Measurements from ENCODE around the gene SORCS1. TPM values are rescaled to one million over a fixed set of nuclear protein-coding genes. Genes with fewer than 3 reads are reported as not detected.

Gene SORCS1
- total RNA-seq, 4 donors from 2014 or later = 0.40 to 5.1 (median 2.5) TPM

- no peak for DNase-seq
- Histone ChIP-seq H3K36me3 (no peaks in the 10 kb centered on the region), H3K27me3 (no peaks in the 10 kb centered on the region), H3K4me3 (no peak overlapping the region), H3K9me3 (no peaks in the 10 kb centered on the region), H3K4me1 (no peaks in the 10 kb centered on the region), H3K27ac (no peak overlapping the region)
- in situ Hi-C loops (cut with MboI; ENCODE audit: low pct_ligation_motif_present in 1 of 4, low pct_unique_long_range_greater_than_20kb in 1 of 4, low sequenced_read_pairs in 3 of 4) = no loop called here
- intact Hi-C loops (cut with DNase I; ENCODE audit: low total_unique reads) = no loop called here
- 83% methylated on average over 1 of the region's 1 CpG; no CpG with 5 or more reads in 1 of the 2 donors for WGBS, 2 donors (ENCODE audit: low coverage in 1 of 2)
- no peak for TF ChIP-seq POLR2A (IDR thresholded peaks at IDR 0.05)
- TF ChIP-seq POLR2AphosphoS5 (IDR thresholded peaks at IDR 0.05) = no peak
- TF ChIP-seq CTCF (IDR thresholded peaks at IDR 0.05) = no peak
- no peak for TF ChIP-seq EP300 (IDR thresholded peaks at IDR 0.05; ENCODE audit: low read depth)
Observed at GRCh38 chr10:106952033-106952432, 212.5 kb downstream of the SORCS1 start.

DNA sequence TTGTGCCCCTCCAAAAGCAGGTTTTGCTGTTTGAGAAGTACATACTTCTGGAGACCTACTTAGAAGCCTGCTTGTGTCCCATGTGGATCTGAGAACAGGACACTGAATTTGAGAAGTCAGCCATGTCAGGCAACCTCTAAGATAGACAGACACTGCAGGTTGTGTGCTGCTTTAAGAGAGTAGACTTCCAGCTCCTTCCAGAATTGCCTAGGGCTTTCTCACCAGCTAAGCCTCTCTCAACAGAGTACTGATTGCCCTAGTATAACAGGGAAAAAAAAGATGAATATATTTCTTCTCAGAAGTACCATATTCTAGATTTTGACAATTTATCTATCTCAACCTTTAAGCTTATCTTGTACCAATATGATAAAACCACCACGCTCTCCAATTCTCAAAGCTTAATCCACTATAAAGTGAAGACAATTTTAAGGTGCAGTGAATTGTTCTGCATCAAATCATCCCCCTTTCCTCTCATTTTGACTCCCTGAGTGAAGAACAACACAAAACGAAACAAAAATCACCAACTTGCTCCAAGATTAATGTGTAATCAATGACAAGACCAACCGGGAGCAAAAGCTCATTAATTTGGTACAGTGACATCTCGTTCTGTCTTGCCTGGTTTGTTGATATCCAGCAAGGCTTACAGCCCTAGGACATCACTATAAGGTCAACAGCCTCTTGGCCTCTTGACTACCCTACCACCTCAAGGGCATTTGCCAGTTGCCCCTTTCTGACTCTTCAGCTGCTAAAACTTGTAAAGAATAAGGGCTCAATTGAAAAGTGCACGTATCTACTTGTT lies 214.6 kb downstream of the SORCS1 start:
- H3K4me1 ChIP-seq = no peaks in the 10 kb centered on the region
- intact Hi-C loops (cut with DNase I; ENCODE audit: low total_unique reads) (no loop called here), in situ Hi-C loops (cut with MboI; ENCODE audit: low pct_ligation_motif_present in 1 of 4, low pct_unique_long_range_greater_than_20kb in 1 of 4, low sequenced_read_pairs in 3 of 4) (no loop called here)
- no peak overlapping the region for H3K27ac ChIP-seq
- TF ChIP-seq CTCF (IDR thresholded peaks at IDR 0.05) = no peak
- TF ChIP-seq EP300 (IDR thresholded peaks at IDR 0.05; ENCODE audit: low read depth) = no peak
- TF ChIP-seq POLR2A (IDR thresholded peaks at IDR 0.05) = no peak
- no peak for TF ChIP-seq POLR2AphosphoS5 (IDR thresholded peaks at IDR 0.05)
- no peaks in the 10 kb centered on the region for H3K27me3 ChIP-seq
- no peak for DNase-seq
- WGBS, 2 donors (ENCODE audit: low coverage in 1 of 2) = 78 to 80% methylated on average over 5 of the region's 5 CpGs
- no peaks in the 10 kb centered on the region for H3K9me3 ChIP-seq
- no peaks in the 10 kb centered on the region for H3K36me3 ChIP-seq
- no peak overlapping the region for H3K4me3 ChIP-seq

GRCh38 chr10:106947643-106948042 lies 216.9 kb downstream of the SORCS1 start:
- Histone ChIP-seq H3K4me3 (no peak overlapping the region), H3K4me1 (no peaks in the 10 kb centered on the region), H3K36me3 (no peaks in the 10 kb centered on the region), H3K27me3 (no peaks in the 10 kb centered on the region), H3K9me3 (no peaks in the 10 kb centered on the region), H3K27ac (no peak overlapping the region)
- in situ Hi-C loops (cut with MboI; ENCODE audit: low pct_ligation_motif_present in 1 of 4, low pct_unique_long_range_greater_than_20kb in 1 of 4, low sequenced_read_pairs in 3 of 4) (no loop called here), intact Hi-C loops (cut with DNase I; ENCODE audit: low total_unique reads) (no loop called here)
- WGBS, 2 donors (ENCODE audit: low coverage in 1 of 2) = 80 to 81% methylated on average over 3 of the region's 3 CpGs
- DNase-seq = no peak
- TF ChIP-seq EP300 (IDR thresholded peaks at IDR 0.05; ENCODE audit: low read depth) (no peak), CTCF (IDR thresholded peaks at IDR 0.05) (no peak), POLR2A (IDR thresholded peaks at IDR 0.05) (no peak), POLR2AphosphoS5 (IDR thresholded peaks at IDR 0.05) (no peak)

GRCh38 chr10:106942035-106942662 lies 222.4 kb downstream of the SORCS1 start:
- TF ChIP-seq EP300 (IDR thresholded peaks at IDR 0.05; ENCODE audit: low read depth) = no peak
- TF ChIP-seq POLR2AphosphoS5 (IDR thresholded peaks at IDR 0.05) = no peak
- TF ChIP-seq CTCF (IDR thresholded peaks at IDR 0.05) = no peak
- no peak for TF ChIP-seq POLR2A (IDR thresholded peaks at IDR 0.05)

More at GRCh38 chr10:106942035-106942662, 222.4 kb downstream of the SORCS1 start:
- 67 to 68% methylated on average over 1 to 4 of the region's 4 CpGs for WGBS, 2 donors (ENCODE audit: low coverage in 1 of 2)
- H3K4me1 ChIP-seq = no peaks in the 10 kb centered on the region
- H3K9me3 ChIP-seq = no peaks in the 10 kb centered on the region
- H3K27me3 ChIP-seq = no peaks in the 10 kb centered on the region
- intact Hi-C loops (cut with DNase I; ENCODE audit: low total_unique reads) (no loop called here), in situ Hi-C loops (cut with MboI; ENCODE audit: low pct_ligation_motif_present in 1 of 4, low pct_unique_long_range_greater_than_20kb in 1 of 4, low sequenced_read_pairs in 3 of 4) (no loop called here)
- H3K27ac ChIP-seq = no peak overlapping the region
- no peak for DNase-seq
- no peaks in the 10 kb centered on the region for H3K36me3 ChIP-seq
- no peak overlapping the region for H3K4me3 ChIP-seq
